Loucy (cell line): Measurements from ENCODE around the gene SLBP.

Experiments
- H2AFZ ChIP-seq: fragments of 200-600 bp; sonication (generic); 2 replicates; pipeline ENCODE4 v1.6.0; 2016; ENCODE audit warnings: antibody characterized with exemption, mild to moderate bottlenecking, low read length, moderate library complexity
- H3F3A ChIP-seq: fragments of 200-600 bp; 2 replicates; pipeline ENCODE4 v1.6.0; 2016; ENCODE audit warnings: antibody characterized with exemption, low read depth, mild to moderate bottlenecking
- H3K27me3 ChIP-seq: fragments of 200-600 bp; sonication (generic); 2 replicates; pipeline ENCODE4 v1.6.1; 2014; ENCODE audit warnings: low read length, mild to moderate bottlenecking; ENCODE audit not compliant: insufficient read depth, poor library complexity, severe bottlenecking
- H3K36me3 ChIP-seq: fragments of 200-600 bp; sonication (generic); 2 replicates; pipeline ENCODE4 v1.6.1; 2016; ENCODE audit warnings: low read length; ENCODE audit not compliant: insufficient read depth
- H3K4me1 ChIP-seq: fragments of 200-600 bp; sonication (generic); 2 replicates; pipeline ENCODE4 v1.5.1; 2014; ENCODE audit warnings: low read length, mild to moderate bottlenecking; ENCODE audit not compliant: insufficient read depth, poor library complexity, severe bottlenecking
- H3K4me2 ChIP-seq: fragments of 200-600 bp; sonication (generic); 2 replicates; pipeline ENCODE4 v1.6.0; 2014; ENCODE audit warnings: antibody characterized with exemption, low read length, low read depth, mild to moderate bottlenecking; ENCODE audit not compliant: poor library complexity, severe bottlenecking
- H3K4me3 ChIP-seq: fragments of 200-600 bp; sonication (generic); 2 replicates; pipeline ENCODE4 v1.5.1; 2014; ENCODE audit warnings: low read length, mild to moderate bottlenecking, mixed read lengths; ENCODE audit not compliant: poor library complexity, severe bottlenecking
- H3K79me2 ChIP-seq: fragments of 200-600 bp; sonication (generic); 2 replicates; pipeline ENCODE4 v1.6.1; 2014; ENCODE audit warnings: low read length; ENCODE audit not compliant: insufficient read depth
- H3K9ac ChIP-seq: fragments of 200-600 bp; sonication (generic); 2 replicates; pipeline ENCODE4 v1.6.0; 2014; ENCODE audit warnings: mild to moderate bottlenecking, low read depth, low read length, moderate library complexity; ENCODE audit not compliant: poor library complexity, severe bottlenecking
- H3K9me2 ChIP-seq: fragments of 200-600 bp; sonication (generic); replicated peaks from 2 replicates; pipeline ENCODE4 v1.6.1; 2016; ENCODE audit warnings: low read depth, low read length, mixed read lengths
- H3K9me3 ChIP-seq: fragments of 200-600 bp; sonication (generic); 2 replicates; pipeline ENCODE4 v1.6.1; 2014; ENCODE audit warnings: mild to moderate bottlenecking, antibody characterized with exemption, low read length, low read depth; ENCODE audit not compliant: insufficient read depth
- H4K20me1 ChIP-seq: fragments of 200-600 bp; sonication (generic); 2 replicates; pipeline ENCODE4 v1.6.0; 2014; ENCODE audit warnings: antibody characterized with exemption, low read length, mild to moderate bottlenecking; ENCODE audit not compliant: insufficient read depth, poor library complexity, severe bottlenecking
- EZH2phosphoT487 ChIP-seq: fragments of 200-600 bp; IDR thresholded peaks from 2 replicates; pipeline ENCODE4 v1.6.1; 2018; ENCODE audit warnings: antibody characterized with exemption, mild to moderate bottlenecking, moderate library complexity, borderline replicate concordance
- TF ChIP-seq, protein P1 (sequence below): fragments of 200-600 bp; sonication (generic); conservative IDR thresholded peaks from 2 replicates; pipeline ENCODE4 v1.5.1; 2014; ENCODE audit warnings: mild to moderate bottlenecking, antibody characterized with exemption, low read length

Gene SLBP

DNA sequence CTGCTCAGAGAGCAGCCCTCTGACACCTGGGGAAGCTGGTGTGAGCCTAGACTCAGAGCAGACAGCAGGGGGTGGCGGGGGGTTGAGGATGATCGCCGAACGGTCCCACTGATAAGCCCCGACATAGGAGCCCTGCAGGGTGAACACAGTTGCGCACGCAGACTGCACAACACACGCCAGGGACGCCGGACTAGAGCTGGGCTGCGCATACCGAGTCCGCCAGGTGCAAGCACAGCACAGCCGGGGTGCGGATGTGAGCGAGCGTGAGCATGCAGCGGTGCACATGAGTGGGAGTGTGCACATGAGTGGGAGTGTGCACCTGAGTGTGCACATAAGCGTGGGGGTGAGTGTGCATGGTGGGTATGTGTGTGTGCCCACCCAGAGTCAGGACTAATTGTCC lies 64.7 kb downstream of the SLBP start:
- no peak for TF ChIP-seq EZH2phosphoT487
- H3K4me2 ChIP-seq, result no peak overlapping the region
- H3K9ac ChIP-seq, result no peak overlapping the region

DNA sequence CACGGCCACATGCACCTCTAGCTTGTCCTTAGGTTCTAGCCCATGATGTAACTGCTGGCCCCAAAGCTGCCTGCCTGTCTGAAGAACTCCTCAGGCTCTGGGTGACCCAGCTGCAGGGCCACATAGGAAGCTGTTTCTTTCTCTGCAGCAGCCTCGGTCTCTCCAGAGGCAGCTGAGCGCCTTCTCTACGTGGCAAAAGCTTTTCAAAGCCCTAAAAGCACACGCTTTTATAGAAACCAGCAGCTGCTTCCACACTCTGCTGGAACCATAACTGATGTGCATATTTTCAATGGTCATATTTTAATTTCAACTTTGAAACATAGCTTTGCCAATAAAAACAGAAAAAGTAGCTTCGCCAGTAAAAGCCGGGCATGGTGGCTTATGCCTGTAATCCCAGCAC lies 65.4 kb downstream of the SLBP start:
- TF ChIP-seq, protein P1, sequence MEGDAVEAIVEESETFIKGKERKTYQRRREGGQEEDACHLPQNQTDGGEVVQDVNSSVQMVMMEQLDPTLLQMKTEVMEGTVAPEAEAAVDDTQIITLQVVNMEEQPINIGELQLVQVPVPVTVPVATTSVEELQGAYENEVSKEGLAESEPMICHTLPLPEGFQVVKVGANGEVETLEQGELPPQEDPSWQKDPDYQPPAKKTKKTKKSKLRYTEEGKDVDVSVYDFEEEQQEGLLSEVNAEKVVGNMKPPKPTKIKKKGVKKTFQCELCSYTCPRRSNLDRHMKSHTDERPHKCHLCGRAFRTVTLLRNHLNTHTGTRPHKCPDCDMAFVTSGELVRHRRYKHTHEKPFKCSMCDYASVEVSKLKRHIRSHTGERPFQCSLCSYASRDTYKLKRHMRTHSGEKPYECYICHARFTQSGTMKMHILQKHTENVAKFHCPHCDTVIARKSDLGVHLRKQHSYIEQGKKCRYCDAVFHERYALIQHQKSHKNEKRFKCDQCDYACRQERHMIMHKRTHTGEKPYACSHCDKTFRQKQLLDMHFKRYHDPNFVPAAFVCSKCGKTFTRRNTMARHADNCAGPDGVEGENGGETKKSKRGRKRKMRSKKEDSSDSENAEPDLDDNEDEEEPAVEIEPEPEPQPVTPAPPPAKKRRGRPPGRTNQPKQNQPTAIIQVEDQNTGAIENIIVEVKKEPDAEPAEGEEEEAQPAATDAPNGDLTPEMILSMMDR, result no peak
- no peak for TF ChIP-seq EZH2phosphoT487
- Histone ChIP-seq H3K36me3 (no peaks in the 10 kb centered on the region), H3K27me3 (no peaks in the 10 kb centered on the region), H2AFZ (no peak overlapping the region), H3K4me2 (no peak overlapping the region), H3K4me3 (no peak overlapping the region), H3K79me2 (no peaks in the 10 kb centered on the region), H3K9ac (no peak overlapping the region), H3K4me1 (no peaks in the 10 kb centered on the region), H3K9me3 (no peaks in the 10 kb centered on the region), H3K9me2 (no peaks in the 10 kb centered on the region), H3F3A (no peaks in the 10 kb centered on the region), H4K20me1 (no peaks in the 10 kb centered on the region)

More for the DNA sequence above, 64.7 kb downstream of the SLBP start:
- Histone ChIP-seq H3K79me2 (no peaks in the 10 kb centered on the region), H3K27me3 (no peaks in the 10 kb centered on the region), H3K36me3 (no peaks in the 10 kb centered on the region), H4K20me1 (no peaks in the 10 kb centered on the region), H3K4me1 (no peaks in the 10 kb centered on the region), H3F3A (no peaks in the 10 kb centered on the region), H3K9me3 (no peaks in the 10 kb centered on the region), H3K4me3 (no peak overlapping the region), H3K9me2 (no peaks in the 10 kb centered on the region), H2AFZ (no peak overlapping the region)

DNA sequence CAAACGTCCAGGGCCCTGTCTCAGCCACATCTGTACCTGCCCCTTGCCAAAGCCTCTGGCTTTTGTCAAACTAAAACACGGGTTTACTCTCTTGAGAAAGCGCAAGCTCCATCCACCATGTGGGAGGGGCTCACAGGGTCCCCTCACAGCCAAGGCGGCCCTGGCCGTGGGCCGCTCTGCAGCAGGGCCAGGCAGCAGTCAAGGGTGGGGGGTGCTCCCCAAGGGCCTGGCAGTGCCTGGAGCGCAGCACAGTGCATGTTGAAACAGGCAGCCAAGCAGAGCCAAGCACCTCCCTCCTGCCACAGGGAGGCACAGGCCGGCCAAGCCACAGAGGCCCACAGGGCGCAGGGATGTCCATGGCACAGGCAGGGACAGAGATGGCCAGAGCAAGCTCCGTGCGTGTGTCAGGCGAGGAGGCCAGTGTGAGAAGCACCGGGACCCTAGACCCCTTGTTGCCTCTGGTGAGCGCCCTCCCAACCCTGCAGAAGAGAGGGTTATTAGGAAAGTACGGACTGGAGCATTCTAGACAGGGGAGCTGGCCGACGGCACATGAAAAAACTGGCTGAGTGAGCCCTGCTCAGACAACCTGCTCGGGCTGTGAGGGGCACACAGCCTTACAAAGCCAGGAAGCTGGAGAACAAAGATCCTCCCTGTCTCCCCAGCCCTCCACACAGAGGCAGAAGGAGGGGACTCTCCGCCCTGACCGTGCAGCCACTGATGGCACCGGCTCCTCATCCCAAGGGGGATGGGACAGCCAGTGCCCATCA lies 67.0 kb downstream of the SLBP start:
- Histone ChIP-seq H3F3A (no peaks in the 10 kb centered on the region), H3K9me2 (no peaks in the 10 kb centered on the region), H2AFZ (no peak overlapping the region), H3K9me3 (no peaks in the 10 kb centered on the region), H3K79me2 (no peaks in the 10 kb centered on the region), H3K4me3 (no peak overlapping the region), H4K20me1 (no peaks in the 10 kb centered on the region), H3K4me2 (no peak overlapping the region), H3K4me1 (no peaks in the 10 kb centered on the region), H3K9ac (no peak overlapping the region), H3K27me3 (no peaks in the 10 kb centered on the region), H3K36me3 (no peaks in the 10 kb centered on the region)
- TF ChIP-seq EZH2phosphoT487, result no peak
- TF ChIP-seq, protein P1, result no peak
